GM20431 (cell line): ENCODE results near the gene KIF3B.
"Not testable (repeated sequence)": the region's sequence is repeated elsewhere in the genome, so short reads cannot be mapped to it uniquely, and the experiment has no call there.

Experiments
- in situ Hi-C: fragments of 300-500 bp; cut with MseI, MboI; formaldehyde crosslinking; loops from one replicate; pipeline ENCODE4 v1.15.0; 2020; ENCODE audit warnings: low sequenced_read_pairs; ENCODE audit not compliant: unreplicated experiment

The KIF3B gene

DNA sequence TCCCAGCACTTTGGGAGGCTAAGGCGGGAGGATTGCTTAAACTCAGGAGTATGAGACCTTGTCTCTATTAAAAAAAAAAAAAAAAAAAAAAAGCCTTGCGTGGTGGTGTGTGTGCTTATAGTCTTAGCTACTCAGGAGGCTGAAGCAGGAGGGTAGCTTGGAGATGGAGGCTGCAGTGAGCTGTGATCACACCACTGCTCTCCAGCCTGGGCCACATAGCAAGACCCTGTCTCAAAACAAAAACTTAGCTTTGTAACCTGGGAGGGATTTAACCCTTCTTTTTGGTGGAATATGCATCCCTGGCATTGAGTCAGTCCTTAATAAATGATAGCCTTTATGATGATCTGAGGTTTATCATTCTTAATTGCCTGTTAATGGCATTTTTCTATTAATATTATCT is 93.4 kb downstream of the KIF3B start:
- in situ Hi-C loops, result no loop called here

DNA sequence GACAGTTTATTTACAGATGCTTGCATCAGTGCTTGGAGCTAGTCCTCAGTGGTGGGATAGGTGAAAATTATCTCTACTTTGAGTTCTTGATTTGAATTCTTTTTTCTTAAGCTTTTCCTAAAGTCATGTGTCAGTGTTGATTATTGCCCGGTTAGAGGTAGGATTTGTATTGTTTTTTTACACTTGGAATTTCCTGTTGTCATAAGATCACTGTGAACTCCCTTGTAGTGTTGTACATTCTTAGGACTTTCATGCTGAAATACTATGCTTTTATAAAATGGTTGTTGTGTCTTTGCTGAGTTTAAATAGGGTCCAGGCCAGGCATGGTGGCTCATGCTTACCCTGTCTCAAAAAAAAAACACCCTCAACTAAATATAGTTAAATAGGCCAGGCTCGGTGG is 101.0 kb downstream of the KIF3B start:
- in situ Hi-C loops, result no loop called here

DNA sequence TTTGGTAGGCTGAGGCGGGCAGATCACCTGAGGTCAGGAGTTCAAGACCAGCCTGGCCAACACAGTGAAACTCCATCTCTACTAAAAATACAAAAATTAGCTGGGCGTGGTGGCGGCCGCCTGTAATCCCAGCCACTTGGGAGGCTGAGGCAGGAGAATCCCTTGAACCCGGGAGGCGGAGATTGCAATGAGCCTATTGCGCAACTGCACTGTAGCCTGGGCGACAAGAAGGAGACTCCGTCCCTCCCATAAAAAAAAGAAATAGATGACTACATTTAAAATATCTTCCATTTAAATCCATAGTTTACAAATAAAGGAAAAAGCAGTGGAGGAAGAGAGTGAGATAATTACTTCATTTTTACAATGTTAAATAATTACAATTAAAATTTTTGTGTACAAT is 102.6 kb downstream of the KIF3B start:
- in situ Hi-C loops, result not testable (repeated sequence)

DNA sequence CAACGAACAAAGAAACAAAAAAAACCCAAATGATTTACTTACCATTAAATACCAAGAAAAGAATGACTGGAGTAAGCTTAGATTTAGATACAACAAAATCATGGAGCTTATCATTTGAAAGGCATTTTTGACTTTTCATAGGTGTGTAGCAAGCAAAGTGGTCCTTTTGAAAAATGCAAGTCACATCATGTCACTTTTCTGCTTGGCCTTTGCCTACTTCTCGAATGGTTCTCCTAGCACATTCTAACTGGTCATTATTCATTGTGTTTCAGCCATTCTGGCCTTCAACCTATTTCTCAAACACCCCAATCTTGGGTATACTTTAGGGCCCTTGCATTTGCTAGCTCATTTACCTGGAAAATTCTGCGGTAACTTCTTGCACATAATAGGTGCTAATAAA is 103.3 kb downstream of the KIF3B start:
- in situ Hi-C loops, result no loop called here

DNA sequence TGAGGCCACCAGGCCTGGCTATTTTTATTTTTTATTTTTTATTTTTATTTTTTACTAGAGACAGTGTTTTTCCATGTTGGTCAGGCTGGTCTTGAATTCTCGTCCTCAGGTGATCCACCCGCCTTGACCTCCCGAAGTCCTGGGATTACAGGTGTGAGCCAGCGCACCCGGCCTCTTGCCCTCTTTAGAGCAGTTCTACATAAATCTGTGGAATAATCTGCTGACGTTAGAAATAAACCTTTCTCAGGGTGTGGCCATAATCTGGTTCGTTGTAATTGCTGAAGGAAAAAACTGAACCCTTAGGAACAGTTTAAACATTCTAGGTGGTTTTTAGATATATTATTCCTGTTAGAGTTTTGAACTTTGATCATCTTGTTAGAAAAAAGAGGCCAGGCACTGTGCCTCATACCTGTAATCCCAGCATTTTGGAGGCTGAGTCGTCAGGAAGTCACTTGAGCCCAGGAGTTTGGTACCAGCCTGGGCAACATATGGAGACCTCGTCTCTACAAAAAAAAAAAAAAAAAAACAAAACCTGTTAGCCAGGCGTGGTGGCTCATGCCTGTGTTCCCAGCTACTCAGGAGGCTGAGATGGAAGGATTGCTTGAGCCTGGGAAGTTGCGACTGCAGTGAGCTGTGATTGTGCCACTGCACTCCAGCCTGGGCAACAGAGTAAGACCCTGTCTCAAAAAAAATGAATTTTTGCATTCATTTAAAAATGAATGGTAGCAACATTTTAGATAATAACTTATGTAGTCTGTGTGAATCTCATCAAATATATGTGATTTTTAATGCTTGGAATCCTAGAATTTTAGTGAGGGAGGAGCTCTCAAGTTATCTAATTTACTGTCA is 104.9 kb downstream of the KIF3B start:
- in situ Hi-C loops, result no loop called here

DNA sequence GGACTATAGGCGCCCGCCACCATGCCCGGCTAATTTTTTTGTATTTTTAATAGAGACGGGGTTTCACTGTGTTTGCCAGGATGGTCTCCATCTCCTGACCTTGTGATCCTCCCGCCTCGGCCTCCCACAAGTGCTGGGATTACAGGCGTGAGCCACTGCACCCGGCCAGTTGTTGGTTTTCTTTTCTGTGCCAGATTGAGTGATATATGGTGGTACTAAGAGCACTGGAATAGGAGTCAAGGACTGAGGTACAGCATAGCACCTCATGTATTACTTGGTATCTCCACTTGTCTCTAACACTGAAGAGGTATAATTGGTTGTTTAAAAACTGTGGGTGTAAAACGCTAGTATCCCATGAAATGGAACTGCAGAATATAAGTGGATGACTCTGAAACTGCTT is 106.0 kb downstream of the KIF3B start:
- in situ Hi-C loops, result not testable (repeated sequence)
